IMR-90 (cell line): ENCODE data around the gene UMODL1. TPM values are rescaled to one million over a fixed set of nuclear protein-coding genes. Genes with fewer than 3 reads are reported as not detected.

ENCODE experiments used
- ATAC-seq: fragments of 200-7000 bp; cut with Tn5 transposase; 2 replicates; pipeline ENCODE4 v1.9.1; 2020; ENCODE audit warnings: low read depth, mild to moderate bottlenecking, moderate library complexity
- BruUV-seq: library from RNA; stranded (reverse); fragments of 400-500 nt; replicated peaks from 2 replicates; lab custom pipeline; 2021; lab: Mats Ljungman, UMichigan
- CTCF ChIA-PET: fragments of 300-600 bp; formaldehyde crosslinking; extraction: SDS; loops from one replicate; lab custom pipeline; 2021; ENCODE audit warnings: antibody characterized with exemption; lab: Yijun Ruan, JAX
- POLR2A ChIA-PET: fragments of 300-600 bp; sonication (Branson Sonifier 250); formaldehyde crosslinking; loops from one replicate; lab custom pipeline; 2022; ENCODE audit warnings: antibody characterized with exemption; ENCODE audit not compliant: unreplicated experiment; lab: Charles Lee
- DNase-seq: peaks from one replicate; pipeline ENCODE4 v3.0.0; 2013
- H2AFZ ChIP-seq: replicated peaks from 2 replicates; pipeline ENCODE3; 2013; ENCODE audit warnings: low read length, mild to moderate bottlenecking; ENCODE audit not compliant: poor library complexity
- H2AK5ac ChIP-seq: 2 replicates; pipeline ENCODE4 v1.6.1; 2013; ENCODE audit warnings: low read depth, low read length, inconsistent platforms
- H2AK9ac ChIP-seq: replicated peaks from 2 replicates; pipeline ENCODE3; 2013; ENCODE audit warnings: mild to moderate bottlenecking, low read depth, low read length, moderate library complexity; ENCODE audit not compliant: poor library complexity
- H2BK120ac ChIP-seq: 2 replicates; pipeline ENCODE4 v1.6.1; 2013; ENCODE audit warnings: low read depth, low read length, inconsistent platforms
- H2BK15ac ChIP-seq: 3 replicates; pipeline ENCODE4 v1.6.1; 2013; ENCODE audit warnings: low read depth, low read length, inconsistent platforms
- H2BK20ac ChIP-seq: 2 replicates; pipeline ENCODE4 v1.6.1; 2013; ENCODE audit warnings: low read depth, mild to moderate bottlenecking, inconsistent platforms, low read length, moderate library complexity
- H2BK5ac ChIP-seq: 2 replicates; pipeline ENCODE4 v1.6.1; 2013; ENCODE audit warnings: mild to moderate bottlenecking, low read depth, low read length, inconsistent platforms; ENCODE audit not compliant: poor library complexity, severe bottlenecking
- H3K14ac ChIP-seq: replicated peaks from 2 replicates; pipeline ENCODE4 v1.6.1; 2013; ENCODE audit warnings: low read depth, low read length, inconsistent platforms
- H3K18ac ChIP-seq: 2 replicates; pipeline ENCODE4 v1.6.1; 2013; ENCODE audit warnings: low read depth, low read length, control low read depth
- H3K23ac ChIP-seq: 2 replicates; pipeline ENCODE4 v1.6.1; 2013; ENCODE audit warnings: low read depth, low read length, inconsistent platforms
- H3K27ac ChIP-seq: 2 replicates; pipeline ENCODE4 v1.5.1; 2013; ENCODE audit warnings: mild to moderate bottlenecking, control low read depth, low read length; ENCODE audit not compliant: insufficient read depth
- H3K27me3 ChIP-seq: 2 replicates; pipeline ENCODE4 v1.6.1; 2013; ENCODE audit warnings: low read length; ENCODE audit not compliant: control insufficient read depth, insufficient read depth
- H3K36me3 ChIP-seq: 2 replicates; pipeline ENCODE4 v1.6.1; 2013; ENCODE audit warnings: low read length, mixed read lengths; ENCODE audit not compliant: control insufficient read depth, insufficient read depth
- H3K4ac ChIP-seq: 2 replicates; pipeline ENCODE4 v1.6.1; 2013; ENCODE audit warnings: low read depth, low read length, inconsistent platforms
- H3K4me1 ChIP-seq: 2 replicates; pipeline ENCODE4 v1.6.1; 2013; ENCODE audit warnings: low read length, mixed read lengths; ENCODE audit not compliant: control insufficient read depth, insufficient read depth
- H3K4me2 ChIP-seq: 2 replicates; pipeline ENCODE4 v1.6.1; 2013; ENCODE audit warnings: low read depth, mild to moderate bottlenecking, control low read depth, low read length, moderate library complexity
- H3K4me3 ChIP-seq: 2 replicates; pipeline ENCODE4 v1.5.1; 2013; ENCODE audit warnings: low read depth, mild to moderate bottlenecking, control low read depth, low read length, moderate library complexity; ENCODE audit not compliant: insufficient read depth
- H3K56ac ChIP-seq: 2 replicates; pipeline ENCODE4 v1.6.1; 2013; ENCODE audit warnings: low read length, inconsistent platforms; ENCODE audit not compliant: insufficient read depth; ENCODE audit errors: extremely low read depth
- H3K79me1 ChIP-seq, 2 experiments: 2 replicates each; pipeline ENCODE4 v1.6.1; 2013; ENCODE audit warnings: low read length in 2 of 2, inconsistent platforms in 1 of 2, low read depth in 1 of 2
- H3K9ac ChIP-seq: 2 replicates; pipeline ENCODE4 v1.6.1; 2013; ENCODE audit warnings: low read depth, low read length, control low read depth
- H3K9me1 ChIP-seq: 2 replicates; pipeline ENCODE4 v1.6.1; 2013; ENCODE audit warnings: low read length, inconsistent platforms; ENCODE audit not compliant: insufficient read depth
- H3K9me3 ChIP-seq: 2 replicates; pipeline ENCODE4 v1.6.1; 2013; ENCODE audit warnings: low read length; ENCODE audit not compliant: control insufficient read depth, insufficient read depth
- H4K20me1 ChIP-seq: 2 replicates; pipeline ENCODE4 v1.6.1; 2013; ENCODE audit warnings: low read length, inconsistent platforms; ENCODE audit not compliant: insufficient read depth
- H4K5ac ChIP-seq: 2 replicates; pipeline ENCODE4 v1.6.1; 2013; ENCODE audit warnings: mild to moderate bottlenecking, low read depth, low read length, control low read depth
- H4K8ac ChIP-seq, 2 experiments: 2 replicates each; pipeline ENCODE4 v1.6.1; 2013; ENCODE audit warnings: low read depth in 2 of 2, low read length in 2 of 2, control low read depth in 1 of 2, inconsistent platforms in 1 of 2
- H4K91ac ChIP-seq: 2 replicates; pipeline ENCODE4 v1.6.1; 2013; ENCODE audit warnings: low read depth, low read length, inconsistent platforms; ENCODE audit not compliant: insufficient read depth
- BHLHE40 ChIP-seq: fragments of 150-350 bp; IDR thresholded peaks from 2 replicates; pipeline ENCODE4 v1.6.1; 2016; ENCODE audit warnings: mild to moderate bottlenecking, low read depth, low read length
- CEBPB ChIP-seq: IDR thresholded peaks from 2 replicates; pipeline ENCODE4 v1.6.1; 2012; ENCODE audit warnings: low read depth, low read length, improper control_type of control experiment
- CHD1 ChIP-seq: IDR thresholded peaks from 2 replicates; pipeline ENCODE4 v1.6.1; 2012; ENCODE audit warnings: low read depth, low read length, improper control_type of control experiment
- FOS ChIP-seq: fragments of 150-350 bp; IDR thresholded peaks from 2 replicates; pipeline ENCODE4 v1.6.1; 2016; ENCODE audit warnings: low read depth, low read length
- MAZ ChIP-seq: IDR thresholded peaks from 2 replicates; pipeline ENCODE4 v1.6.1; 2012; ENCODE audit warnings: low read depth, mild to moderate bottlenecking, low read length, improper control_type of control experiment, moderate library complexity, borderline replicate concordance
- MXI1 ChIP-seq: IDR thresholded peaks from 2 replicates; pipeline ENCODE4 v1.6.1; 2012; ENCODE audit warnings: low read depth, mild to moderate bottlenecking, low read length, moderate library complexity, borderline replicate concordance
- NFE2L2 ChIP-seq: fragments of 150-350 bp; IDR thresholded peaks from 2 replicates; pipeline ENCODE4 v1.6.1; 2016; ENCODE audit warnings: low read depth, mild to moderate bottlenecking, low read length
- POLR2A ChIP-seq: IDR thresholded peaks from 2 replicates; pipeline ENCODE4 v1.6.1; 2012; ENCODE audit warnings: mild to moderate bottlenecking, low read depth, low read length
- RAD21 ChIP-seq: IDR thresholded peaks from 2 replicates; pipeline ENCODE4 v1.6.1; 2012; ENCODE audit warnings: low read length, improper control_type of control experiment
- RCOR1 ChIP-seq: IDR thresholded peaks from 2 replicates; pipeline ENCODE4 v1.6.1; 2012; ENCODE audit warnings: mild to moderate bottlenecking, low read length, improper control_type of control experiment; ENCODE audit not compliant: insufficient replicate concordance
- RFX5 ChIP-seq: IDR thresholded peaks from 2 replicates; pipeline ENCODE4 v1.8.0; 2012; ENCODE audit warnings: low read depth, mild to moderate bottlenecking, low read length, moderate library complexity
- whole genome bisulfite sequencing, 2 experiments: methylation state at CpG; one replicate each; pipeline versions ENCODE4 v1.1.5 to v1.1.7; 2013; ENCODE audit warnings: missing lambda C conversion rate in 2 of 2; ENCODE audit not compliant: insufficient read length in 1 of 2; ENCODE audit errors: extremely low coverage in 2 of 2; 5-methylcytosine and 5-hydroxymethylcytosine counted together
- dilution Hi-C: fragments of 300-500 bp; cut with HindIII; formaldehyde crosslinking; loops from one replicate; pipeline ENCODE4 v1.14.3; 2018; ENCODE audit warnings: low sequenced_read_pairs; ENCODE audit not compliant: unreplicated experiment
- in situ Hi-C: fragments of 300-500 bp; cut with MboI; formaldehyde crosslinking; loops from 3 replicates; pipeline ENCODE4 v1.14.3; 2019; ENCODE audit warnings: low sequenced_read_pairs, inconsistent platforms, mixed read lengths
- intact Hi-C: fragments of 100-400 bp; cut with micrococcal nuclease; formaldehyde crosslinking; loops from 2 replicates; pipeline ENCODE4 v1.10.0; 2022
- polyA plus RNA-seq, 3 experiments: library from polyadenylated mRNA; depleted of rRNA; stranded (reverse); fragments of >200 nt; gene quantifications; 2 replicates each; pipeline ENCODE4 v1.2.3, GENCODE V29; 2012; ENCODE audit warnings: low replicate concordance in 1 of 3
- total RNA-seq: library from RNA; depleted of rRNA; stranded (reverse); fragments of >200 nt; gene quantifications from 2 replicates; pipeline ENCODE4 v1.2.3, GENCODE V29; 2012
- TF ChIP-seq, protein P1 (sequence below): fragments of 150-350 bp; IDR thresholded peaks from 2 replicates; pipeline ENCODE4 v1.6.1; 2017; ENCODE audit warnings: mild to moderate bottlenecking, antibody characterized with exemption, low read length, low read depth
- TF ChIP-seq, protein P2 (sequence below): fragments of 150-350 bp; IDR thresholded peaks from 2 replicates; pipeline ENCODE4 v1.6.1; 2016; ENCODE audit warnings: low read depth, mild to moderate bottlenecking, low read length, moderate library complexity, borderline replicate concordance

The UMODL1 gene
- total and polyA plus RNA-seq, 2 of the 4 experiments (the other 2 are of a cell fraction) = 0.02 TPM; not detected in 1

DNA sequence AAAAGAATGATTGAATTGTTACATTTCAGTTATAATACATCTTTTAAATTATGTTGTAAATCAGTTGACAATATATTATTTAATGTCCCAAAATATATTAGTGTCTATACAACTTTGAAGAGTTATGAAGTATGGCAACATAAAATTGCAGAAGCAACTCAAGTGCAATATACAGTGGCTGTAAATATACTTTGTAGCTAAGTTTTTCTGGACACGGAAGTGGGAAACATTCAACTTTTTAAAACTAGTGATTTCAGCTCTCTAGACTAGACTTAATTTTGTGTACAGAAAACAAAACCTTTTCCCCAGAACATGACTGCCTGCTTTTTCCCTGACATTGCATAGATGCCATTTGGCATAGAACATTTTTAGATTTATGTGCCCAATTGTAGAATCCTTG is 118.3 kb downstream of the UMODL1 start:
- DNase-seq = no peak
- ATAC-seq = no peak
- Histone ChIP-seq H3K4ac (no peak overlapping the region), H2BK20ac (no peak overlapping the region), H3K4me3 (no peak overlapping the region), H3K56ac (no peak overlapping the region), H3K9me3 (no peaks in the 10 kb centered on the region), H3K36me3 (no peaks in the 10 kb centered on the region), H3K14ac (no peak overlapping the region), H3K4me2 (no peak overlapping the region), H3K4me1 (no peaks in the 10 kb centered on the region; the same call in 1 of the 2 replicates), H2BK15ac (no peak overlapping the region), H3K79me1 (no peaks in the 10 kb centered on the region), H3K18ac (no peak overlapping the region), H4K91ac (no peak overlapping the region), H3K27ac (no peak overlapping the region), H3K9me1 (no peaks in the 10 kb centered on the region), H3K27me3 (peaks cover 16% of the 10 kb centered on the region; the same call in 1 of the 2 replicates), H2BK120ac (no peak overlapping the region), H2AK5ac (no peak overlapping the region), H3K23ac (no peak overlapping the region), H2AFZ (no peak overlapping the region), H4K5ac (no peak overlapping the region), H2AK9ac (no peak overlapping the region), H4K8ac (no peak overlapping the region), H2BK5ac (no peak overlapping the region), H4K20me1 (no peaks in the 10 kb centered on the region), H3K9ac (no peak overlapping the region)
- TF ChIP-seq, protein P1, sequence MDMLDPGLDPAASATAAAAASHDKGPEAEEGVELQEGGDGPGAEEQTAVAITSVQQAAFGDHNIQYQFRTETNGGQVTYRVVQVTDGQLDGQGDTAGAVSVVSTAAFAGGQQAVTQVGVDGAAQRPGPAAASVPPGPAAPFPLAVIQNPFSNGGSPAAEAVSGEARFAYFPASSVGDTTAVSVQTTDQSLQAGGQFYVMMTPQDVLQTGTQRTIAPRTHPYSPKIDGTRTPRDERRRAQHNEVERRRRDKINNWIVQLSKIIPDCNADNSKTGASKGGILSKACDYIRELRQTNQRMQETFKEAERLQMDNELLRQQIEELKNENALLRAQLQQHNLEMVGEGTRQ = no peak
- no peak for TF ChIP-seq RFX5
- TF ChIP-seq, protein P2, sequence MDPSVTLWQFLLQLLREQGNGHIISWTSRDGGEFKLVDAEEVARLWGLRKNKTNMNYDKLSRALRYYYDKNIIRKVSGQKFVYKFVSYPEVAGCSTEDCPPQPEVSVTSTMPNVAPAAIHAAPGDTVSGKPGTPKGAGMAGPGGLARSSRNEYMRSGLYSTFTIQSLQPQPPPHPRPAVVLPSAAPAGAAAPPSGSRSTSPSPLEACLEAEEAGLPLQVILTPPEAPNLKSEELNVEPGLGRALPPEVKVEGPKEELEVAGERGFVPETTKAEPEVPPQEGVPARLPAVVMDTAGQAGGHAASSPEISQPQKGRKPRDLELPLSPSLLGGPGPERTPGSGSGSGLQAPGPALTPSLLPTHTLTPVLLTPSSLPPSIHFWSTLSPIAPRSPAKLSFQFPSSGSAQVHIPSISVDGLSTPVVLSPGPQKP = no peak
- no peak for TF ChIP-seq BHLHE40
- TF ChIP-seq CHD1 = no peak
- no peak for TF ChIP-seq MAZ
- TF ChIP-seq RCOR1 = no peak
- no peak for TF ChIP-seq FOS
- no peak for TF ChIP-seq MXI1
- TF ChIP-seq NFE2L2 = no peak
- no peak for TF ChIP-seq CEBPB
- no peak for TF ChIP-seq POLR2A
- no peak for TF ChIP-seq RAD21
- POLR2A ChIA-PET = no interaction called here
- in situ Hi-C loops (no loop called here), intact Hi-C loops (no loop called here), dilution Hi-C loops (no loop called here)
- no TSS peak for BruUV-seq
- no CpG with 5 or more reads among the region's 1 CpG for WGBS, 2 experiments
- CTCF ChIA-PET = no interaction called here
